H1 (cell line): ENCODE measurements around the gene ECEL1. TPM values are rescaled to one million over a fixed set of nuclear protein-coding genes. Genes with fewer than 3 reads are reported as not detected.

Source experiments
- HDAC2 ChIP-seq, 2 experiments: fragments of 300-600 bp in 1 of 2; sonication (generic) in 1 of 2; IDR thresholded peaks; 2 replicates each; pipeline ENCODE4 v1.6.1; 2011 to 2012; ENCODE audit warnings: low read depth in 2 of 2, low read length in 2 of 2, mild to moderate bottlenecking in 2 of 2, moderate library complexity in 2 of 2, borderline replicate concordance in 1 of 2, inconsistent platforms in 1 of 2
- JUN ChIP-seq: IDR thresholded peaks from 2 replicates; pipeline ENCODE4 v1.6.1; 2011; ENCODE audit warnings: low read depth, mild to moderate bottlenecking, improper control_type of control experiment, low read length
- SIRT6 ChIP-seq: IDR thresholded peaks from one replicate; pipeline ENCODE4 v1.7.1; 2012; ENCODE audit warnings: low read length, inconsistent platforms
- SIX5 ChIP-seq: IDR thresholded peaks from 2 replicates; pipeline ENCODE4 v1.6.1; 2011; ENCODE audit warnings: mild to moderate bottlenecking, low read depth, low read length
- SRF ChIP-seq: IDR thresholded peaks from 2 replicates; pipeline ENCODE4 v1.6.1; 2011; ENCODE audit warnings: mild to moderate bottlenecking, low read depth, low read length, moderate library complexity
- polyA plus RNA-seq, 7 experiments: library from polyadenylated mRNA; depleted of rRNA in 3 of 7; stranded (reverse) in 5 of 7; unstranded in 2 of 7; fragments of >200 nt in 5 of 7; fragments of 200-250 nt in 2 of 7; gene quantifications; 1 replicate in 5 of 7; 2 replicates in 1 of 7; 4 replicates in 1 of 7; pipeline versions ENCODE4 v1.2.1 to v1.2.3, GENCODE V29; 2011 to 2013; ENCODE audit warnings: missing spikeins in 2 of 7, mixed read lengths in 2 of 7
- total RNA-seq: library from RNA; stranded (reverse); fragmentation: NEBNext Ultra II Directional; extraction: Animal tissue kit (Norgen Biotek cat#: 25700); gene quantifications from 2 replicates; pipeline ENCODE4 v1.2.1, GENCODE V29; 2021

ECEL1 gene
- total and polyA plus RNA-seq, 2 of the 8 experiments (the other 6 are each of a cell fraction or from before 2014, with no cell fraction given), result 7.7 to 20.2 TPM

- TF ChIP-seq SIX5 (no peak), JUN (no peak), SIRT6 (no peak), SRF (no peak), HDAC2 (IDR thresholded peaks at IDR 0.05; ENCODE audit: borderline replicate concordance in 1 of 2, low read depth in 2 of 2, low read length in 2 of 2) (no peak)
Observed at GRCh38 chr2:232530626-232531260, 43.1 kb upstream of the ECEL1 start (continued).
